Measurements from ENCODE around the gene GNG12.

GRCh38 chr1:67672260-67672803, 160.9 kb downstream of the GNG12 start:
- TF ChIP-seq CTCF (conservative IDR thresholded peaks at IDR 0.05) = no peak
- TF ChIP-seq ZFX (IDR thresholded peaks at IDR 0.05) = no peak

Data from C4-2B (cell line).